ENCODE measurements around the gene BRAP. TPM values are rescaled to one million over a fixed set of nuclear protein-coding genes. Genes with fewer than 3 reads are reported as not detected.

The BRAP gene
- total RNA-seq, 2 experiments from 2014 or later: 14.2 to 19.7 TPM

GRCh38 chr12:111636209-111636945 is 49.4 kb downstream of the BRAP start:
- BruUV-seq (replicated peaks): no TSS peak
- no peak for TF ChIP-seq EZH2phosphoT487 (IDR thresholded peaks at IDR 0.05; ENCODE audit: borderline replicate concordance, low read depth, low read length)
- TF ChIP-seq CTCF (conservative IDR thresholded peaks at IDR 0.05; ENCODE audit: low read length): no peak
- Histone ChIP-seq H4K20me1 (ENCODE audit: insufficient read depth, low read length) (no peaks in the 10 kb centered on the region), H3K27ac (ENCODE audit: low read depth, low read length, poor library complexity, severe bottlenecking) (no peak overlapping the region), H3K9me3 (ENCODE audit: low read length) (no peaks in the 10 kb centered on the region), H3K4me2 (ENCODE audit: low read length) (no peak overlapping the region), H2AFZ (ENCODE audit: low read length) (no peak overlapping the region), H3K4me1 (ENCODE audit: insufficient read depth, low read length, poor library complexity, severe bottlenecking) (no peaks in the 10 kb centered on the region), H3K79me2 (ENCODE audit: insufficient read depth, low read depth, low read length) (no peaks in the 10 kb centered on the region), H3K9me2 (ENCODE audit: insufficient read depth, low read length) (no peaks in the 10 kb centered on the region), H3K4me3 (ENCODE audit: low read depth, low read length, poor library complexity, severe bottlenecking) (no peak overlapping the region), H3K36me3 (ENCODE audit: insufficient read depth, low read length) (no peaks in the 10 kb centered on the region; the same call in 1 of the 2 replicates)
- intact Hi-C loops (cut with micrococcal nuclease; ENCODE audit: unreplicated experiment): no loop called here
- ChIA-PET POLR2A (no interaction called here), CTCF (ENCODE audit: unreplicated experiment) (interaction anchor here (0.5 kb wide), 1 partner anchor 184 kb away, joined by 3 read pairs; no protein-coding TSS in a partner anchor)
- DNase-seq (ENCODE audit: low spot score): no peak

- Histone ChIP-seq H3K27ac (ENCODE audit: low read depth, low read length, poor library complexity, severe bottlenecking) (no peak overlapping the region), H3K9me2 (ENCODE audit: insufficient read depth, low read length) (no peaks in the 10 kb centered on the region), H3K4me1 (ENCODE audit: insufficient read depth, low read length, poor library complexity, severe bottlenecking) (no peaks in the 10 kb centered on the region), H3K9me3 (ENCODE audit: low read length) (no peaks in the 10 kb centered on the region), H2AFZ (ENCODE audit: low read length) (no peak overlapping the region), H3K4me3 (ENCODE audit: low read depth, low read length, poor library complexity, severe bottlenecking) (no peak overlapping the region), H3K4me2 (ENCODE audit: low read length) (no peak overlapping the region), H3K36me3 (ENCODE audit: insufficient read depth, low read length) (no peaks in the 10 kb centered on the region; the same call in 1 of the 2 replicates), H4K20me1 (ENCODE audit: insufficient read depth, low read length) (no peaks in the 10 kb centered on the region), H3K79me2 (ENCODE audit: insufficient read depth, low read depth, low read length) (no peaks in the 10 kb centered on the region)
- ChIA-PET POLR2A (interaction anchor here (0.8 kb wide), 1 partner anchor 106 kb away, joined by 3 read pairs; no protein-coding TSS in a partner anchor), CTCF (ENCODE audit: unreplicated experiment) (interaction anchor here (0.5 kb wide), 1 partner anchor 185 kb away, joined by 3 read pairs; no protein-coding TSS in a partner anchor)
- intact Hi-C loops (cut with micrococcal nuclease; ENCODE audit: unreplicated experiment): no loop called here
- no TSS peak for BruUV-seq (replicated peaks)
- no peak for DNase-seq (ENCODE audit: low spot score)
- TF ChIP-seq EZH2phosphoT487 (IDR thresholded peaks at IDR 0.05; ENCODE audit: borderline replicate concordance, low read depth, low read length) (no peak), CTCF (conservative IDR thresholded peaks at IDR 0.05; ENCODE audit: low read length) (no peak)
Measured at GRCh38 chr12:111635524-111635923, 50.2 kb downstream of the BRAP start.

Measured in OCI-LY7 (cell line).